Prostate gland (tissue), 2 donors: Measurements from ENCODE around the gene PCNT.

Experiments
- POLR2A ChIP-seq: fragments of 450-650 bp; IDR thresholded peaks from one replicate; pipeline ENCODE4 v1.6.1; 2016; ENCODE audit warnings: antibody characterized with exemption, mild to moderate bottlenecking
- POLR2AphosphoS5 ChIP-seq: sonication (generic); formaldehyde crosslinking; IDR thresholded peaks from one replicate; pipeline ENCODE4 v1.6.1; 2017; ENCODE audit warnings: antibody characterized with exemption
- TF ChIP-seq, protein P1 (sequence below), 4 experiments: fragments of 200-600 bp in 2 of 4; fragments of 450-650 bp in 2 of 4; sonication (generic) in 2 of 4; IDR thresholded peaks; 1 replicate in 3 of 4; 2 replicates in 1 of 4; pipeline ENCODE4 v1.5.1; 2016 to 2019; ENCODE audit warnings: antibody characterized with exemption in 4 of 4, mild to moderate bottlenecking in 2 of 4, moderate library complexity in 2 of 4

DNA sequence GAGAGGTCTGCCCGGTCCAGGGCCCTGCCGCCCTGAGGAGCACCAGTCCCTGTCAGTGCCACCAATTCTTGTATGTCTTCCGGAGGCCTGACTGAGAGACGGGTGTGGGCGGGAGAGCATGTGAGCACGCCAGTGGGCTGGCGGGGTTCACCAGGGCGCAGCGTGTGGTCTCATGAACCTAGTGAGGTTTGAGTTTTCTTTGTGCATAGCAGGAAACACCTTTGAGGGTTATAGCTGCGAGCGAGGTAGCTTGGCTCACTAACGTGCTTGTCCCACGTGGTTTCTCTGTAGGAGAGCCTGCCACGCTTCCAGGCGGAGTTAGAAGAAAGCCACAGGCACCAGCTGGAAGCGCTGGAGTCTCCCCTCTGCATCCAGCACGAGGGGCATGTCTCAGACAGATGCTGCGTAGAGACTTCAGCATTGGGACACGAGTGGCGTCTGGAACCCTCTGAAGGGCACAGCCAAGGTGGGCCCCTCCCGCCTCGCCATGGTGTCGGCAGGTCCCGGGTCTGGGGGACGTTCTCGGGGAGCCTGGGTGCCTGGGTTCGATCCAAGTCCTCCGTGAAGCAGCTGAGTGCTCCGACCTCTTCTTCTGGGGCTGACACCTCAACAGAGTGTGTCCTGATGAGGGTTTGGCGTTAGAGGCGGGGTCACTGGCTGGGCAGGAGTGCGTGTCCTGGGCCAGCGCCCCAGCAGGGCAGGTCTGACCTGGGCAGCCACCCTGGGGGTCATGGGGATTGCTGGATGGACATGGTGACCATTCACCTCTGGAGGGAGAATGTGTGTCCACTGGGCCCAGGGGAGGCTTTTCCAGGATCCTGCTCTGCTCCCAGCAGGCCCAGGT is 31.4 kb downstream of the PCNT start:
- TF ChIP-seq POLR2A, result no peak
- TF ChIP-seq, protein P1, sequence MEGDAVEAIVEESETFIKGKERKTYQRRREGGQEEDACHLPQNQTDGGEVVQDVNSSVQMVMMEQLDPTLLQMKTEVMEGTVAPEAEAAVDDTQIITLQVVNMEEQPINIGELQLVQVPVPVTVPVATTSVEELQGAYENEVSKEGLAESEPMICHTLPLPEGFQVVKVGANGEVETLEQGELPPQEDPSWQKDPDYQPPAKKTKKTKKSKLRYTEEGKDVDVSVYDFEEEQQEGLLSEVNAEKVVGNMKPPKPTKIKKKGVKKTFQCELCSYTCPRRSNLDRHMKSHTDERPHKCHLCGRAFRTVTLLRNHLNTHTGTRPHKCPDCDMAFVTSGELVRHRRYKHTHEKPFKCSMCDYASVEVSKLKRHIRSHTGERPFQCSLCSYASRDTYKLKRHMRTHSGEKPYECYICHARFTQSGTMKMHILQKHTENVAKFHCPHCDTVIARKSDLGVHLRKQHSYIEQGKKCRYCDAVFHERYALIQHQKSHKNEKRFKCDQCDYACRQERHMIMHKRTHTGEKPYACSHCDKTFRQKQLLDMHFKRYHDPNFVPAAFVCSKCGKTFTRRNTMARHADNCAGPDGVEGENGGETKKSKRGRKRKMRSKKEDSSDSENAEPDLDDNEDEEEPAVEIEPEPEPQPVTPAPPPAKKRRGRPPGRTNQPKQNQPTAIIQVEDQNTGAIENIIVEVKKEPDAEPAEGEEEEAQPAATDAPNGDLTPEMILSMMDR (IDR thresholded peaks at IDR 0.05), result no peak
- TF ChIP-seq POLR2AphosphoS5, result no peak
